Measurements from ENCODE around the gene SNTG2. TPM values are rescaled to one million over a fixed set of nuclear protein-coding genes. Genes with fewer than 3 reads are reported as not detected.

Gene SNTG2
- total RNA-seq, 3 donors from 2014 or later (not counting 1 experiment from before 2014, with no cell fraction given), result not detected

DNA sequence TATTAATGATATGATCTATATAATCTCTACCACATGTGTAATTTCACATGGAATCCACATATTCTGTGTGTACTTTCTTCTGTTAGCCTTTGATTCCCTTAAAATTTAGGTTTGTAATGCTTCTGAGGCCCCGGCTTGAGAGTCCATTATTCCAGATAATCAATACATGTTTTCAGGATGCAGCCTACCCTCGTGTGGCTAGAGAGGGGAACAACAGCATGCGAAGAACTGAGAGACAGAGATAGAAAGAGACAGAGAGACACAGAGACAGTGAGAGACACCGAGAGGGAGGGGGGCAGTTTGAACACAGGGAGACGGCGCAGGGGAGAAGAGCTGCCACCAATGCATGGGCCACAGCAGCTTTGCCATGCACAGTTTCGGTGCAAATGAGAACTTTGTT, 185.4 kb downstream of the SNTG2 start:
- 80% methylated on average over 7 of the region's 7 CpGs for WGBS (ENCODE audit: insufficient coverage)
- no peaks in the 10 kb centered on the region for H3K36me3 ChIP-seq (ENCODE audit: control insufficient read depth, insufficient read depth, low read length)
- Mint-ChIP-seq H3K36me3 (no peaks in the 10 kb centered on the region), H3K9me3 (no peaks in the 10 kb centered on the region), H3K4me3 (no peak overlapping the region), H3K27ac (no peak overlapping the region), H3K27me3 (ENCODE audit: low read depth in 2 of 2) (peaks cover 26 to 42% of the 10 kb centered on the region in 2 donors), H3K4me1 (peaks cover 6 to 13% of the 10 kb centered on the region in 2 donors)
- TF ChIP-seq, protein P1, sequence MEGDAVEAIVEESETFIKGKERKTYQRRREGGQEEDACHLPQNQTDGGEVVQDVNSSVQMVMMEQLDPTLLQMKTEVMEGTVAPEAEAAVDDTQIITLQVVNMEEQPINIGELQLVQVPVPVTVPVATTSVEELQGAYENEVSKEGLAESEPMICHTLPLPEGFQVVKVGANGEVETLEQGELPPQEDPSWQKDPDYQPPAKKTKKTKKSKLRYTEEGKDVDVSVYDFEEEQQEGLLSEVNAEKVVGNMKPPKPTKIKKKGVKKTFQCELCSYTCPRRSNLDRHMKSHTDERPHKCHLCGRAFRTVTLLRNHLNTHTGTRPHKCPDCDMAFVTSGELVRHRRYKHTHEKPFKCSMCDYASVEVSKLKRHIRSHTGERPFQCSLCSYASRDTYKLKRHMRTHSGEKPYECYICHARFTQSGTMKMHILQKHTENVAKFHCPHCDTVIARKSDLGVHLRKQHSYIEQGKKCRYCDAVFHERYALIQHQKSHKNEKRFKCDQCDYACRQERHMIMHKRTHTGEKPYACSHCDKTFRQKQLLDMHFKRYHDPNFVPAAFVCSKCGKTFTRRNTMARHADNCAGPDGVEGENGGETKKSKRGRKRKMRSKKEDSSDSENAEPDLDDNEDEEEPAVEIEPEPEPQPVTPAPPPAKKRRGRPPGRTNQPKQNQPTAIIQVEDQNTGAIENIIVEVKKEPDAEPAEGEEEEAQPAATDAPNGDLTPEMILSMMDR (IDR thresholded peaks at IDR 0.05), result no peak
- H3K27me3 ChIP-seq (ENCODE audit: control insufficient read depth, insufficient read depth, low read length), result peaks cover 4% of the 10 kb centered on the region
- no peak overlapping the region for H3K27ac ChIP-seq (ENCODE audit: low read length)
- intact Hi-C loops (cut with micrococcal nuclease), result no loop called here
- no peaks in the 10 kb centered on the region for H3K9me3 ChIP-seq (ENCODE audit: control insufficient read depth, insufficient read depth, low read length)
- H3K4me1 ChIP-seq (ENCODE audit: control insufficient read depth, insufficient read depth, low read length), result peaks cover 8% of the 10 kb centered on the region
- no peak for ATAC-seq
- no peak for DNase-seq
- no peak overlapping the region for H3K4me3 ChIP-seq (ENCODE audit: low read length)

DNA sequence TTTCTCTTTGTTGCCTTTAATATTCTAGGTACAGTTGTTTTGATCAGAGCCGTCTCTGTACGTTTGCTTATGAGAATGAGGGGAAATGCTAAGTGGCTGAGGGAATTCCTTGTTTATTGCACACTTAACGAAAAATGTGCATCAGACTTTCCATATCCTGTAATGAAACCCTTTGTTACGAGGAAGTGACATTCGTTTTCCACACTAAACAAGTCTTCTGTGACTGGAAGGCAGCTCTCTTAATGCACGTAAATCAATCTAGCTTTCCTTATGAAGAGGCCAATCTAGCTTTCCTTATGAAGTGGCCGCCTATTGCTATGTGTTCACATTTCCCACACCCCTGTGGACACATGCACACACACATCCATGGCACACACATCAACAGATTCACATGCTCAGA, 186.2 kb downstream of the SNTG2 start:
- no peaks in the 10 kb centered on the region for H3K36me3 ChIP-seq (ENCODE audit: control insufficient read depth, insufficient read depth, low read length)
- intact Hi-C loops (cut with micrococcal nuclease), result no loop called here
- no peaks in the 10 kb centered on the region for H3K9me3 ChIP-seq (ENCODE audit: control insufficient read depth, insufficient read depth, low read length)
- H3K4me1 ChIP-seq (ENCODE audit: control insufficient read depth, insufficient read depth, low read length), result peaks cover 8% of the 10 kb centered on the region
- Mint-ChIP-seq H3K36me3 (no peaks in the 10 kb centered on the region), H3K9me3 (no peaks in the 10 kb centered on the region), H3K4me1 (peaks cover 6 to 13% of the 10 kb centered on the region in 2 donors), H3K4me3 (no peak overlapping the region), H3K27ac (no peak overlapping the region), H3K27me3 (ENCODE audit: low read depth in 2 of 2) (peaks cover 26 to 40% of the 10 kb centered on the region in 2 donors)
- H3K27me3 ChIP-seq (ENCODE audit: control insufficient read depth, insufficient read depth, low read length), result peaks cover 4% of the 10 kb centered on the region
- H3K4me3 ChIP-seq (ENCODE audit: low read length), result no peak overlapping the region
- ATAC-seq (no peak), DNase-seq (no peak)
- WGBS (ENCODE audit: insufficient coverage), result 41% methylated on average over 7 of the region's 7 CpGs
- no peak overlapping the region for H3K27ac ChIP-seq (ENCODE audit: low read length)
- TF ChIP-seq, protein P1 (IDR thresholded peaks at IDR 0.05), result no peak

DNA sequence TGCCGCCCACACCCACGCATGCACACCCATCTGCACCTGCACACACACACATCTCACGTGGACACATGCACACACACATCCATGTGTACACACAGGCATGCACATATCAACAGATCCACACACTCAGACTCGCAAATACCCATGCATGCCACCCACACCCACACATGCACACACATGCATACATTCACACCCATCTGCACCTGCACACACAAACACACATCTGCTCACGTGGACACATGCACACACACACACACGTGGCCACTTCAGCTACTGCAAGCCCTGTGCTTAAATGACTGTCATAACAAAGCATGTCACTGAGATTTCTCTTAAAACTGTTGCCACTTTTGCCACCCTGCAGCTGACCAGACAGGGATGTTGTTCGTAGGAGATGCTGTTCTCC, 186.6 kb downstream of the SNTG2 start:
- Histone ChIP-seq H3K27me3 (ENCODE audit: control insufficient read depth, insufficient read depth, low read length) (peaks cover 4% of the 10 kb centered on the region), H3K4me1 (ENCODE audit: control insufficient read depth, insufficient read depth, low read length) (peaks cover 8% of the 10 kb centered on the region), H3K27ac (ENCODE audit: low read length) (no peak overlapping the region), H3K36me3 (ENCODE audit: control insufficient read depth, insufficient read depth, low read length) (no peaks in the 10 kb centered on the region), H3K9me3 (ENCODE audit: control insufficient read depth, insufficient read depth, low read length) (no peaks in the 10 kb centered on the region), H3K4me3 (ENCODE audit: low read length) (no peak overlapping the region)
- peaks cover 6 to 13% of the 10 kb centered on the region in 2 donors for H3K4me1 Mint-ChIP-seq
- DNase-seq, result no peak
- peak in 1 of 3 donors; percentile 18 for ATAC-seq
- WGBS (ENCODE audit: insufficient coverage), result 83% methylated on average over 7 of the region's 7 CpGs
- peaks cover 26 to 40% of the 10 kb centered on the region in 2 donors for H3K27me3 Mint-ChIP-seq (ENCODE audit: low read depth in 2 of 2)
- TF ChIP-seq, protein P1 (IDR thresholded peaks at IDR 0.05), result no peak
- H3K27ac Mint-ChIP-seq, result no peak overlapping the region
- H3K9me3 Mint-ChIP-seq, result no peaks in the 10 kb centered on the region
- no peak overlapping the region for H3K4me3 Mint-ChIP-seq
- intact Hi-C loops (cut with micrococcal nuclease), result no loop called here
- no peaks in the 10 kb centered on the region for H3K36me3 Mint-ChIP-seq

DNA sequence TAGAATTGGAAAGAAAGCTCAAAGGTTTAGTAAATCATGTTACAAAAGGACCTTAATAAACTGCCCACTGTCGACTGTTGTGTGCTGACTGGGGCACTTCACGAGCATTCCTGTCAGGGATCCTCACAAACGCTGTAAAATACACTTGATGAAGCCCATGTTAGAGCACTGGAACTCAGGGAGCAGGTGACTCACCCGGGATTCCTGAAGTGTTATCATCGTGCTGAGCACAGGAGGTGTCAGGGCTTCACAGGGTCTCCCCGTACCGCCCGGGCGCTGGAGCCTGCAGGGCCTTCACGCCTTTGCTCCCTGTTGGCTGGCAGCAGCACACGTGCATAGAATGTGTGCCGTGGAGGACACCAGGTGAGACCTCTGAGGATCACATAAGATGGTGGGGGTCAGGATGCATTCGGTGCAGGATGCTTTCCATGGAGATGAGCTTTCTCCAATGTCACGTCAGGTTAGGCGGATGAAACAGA, 187.3 kb downstream of the SNTG2 start:
- peaks cover 6 to 13% of the 10 kb centered on the region in 2 donors for H3K4me1 Mint-ChIP-seq
- TF ChIP-seq, protein P1 (IDR thresholded peaks at IDR 0.05), result no peak
- no peaks in the 10 kb centered on the region for H3K9me3 ChIP-seq (ENCODE audit: control insufficient read depth, insufficient read depth, low read length)
- no peaks in the 10 kb centered on the region for H3K9me3 Mint-ChIP-seq
- WGBS (ENCODE audit: insufficient coverage), result 84% methylated on average over 15 of the region's 15 CpGs
- no peaks in the 10 kb centered on the region for H3K36me3 ChIP-seq (ENCODE audit: control insufficient read depth, insufficient read depth, low read length)
- H3K27ac Mint-ChIP-seq, result no peak overlapping the region
- peaks cover 8% of the 10 kb centered on the region for H3K4me1 ChIP-seq (ENCODE audit: control insufficient read depth, insufficient read depth, low read length)
- H3K36me3 Mint-ChIP-seq, result no peaks in the 10 kb centered on the region
- no peak overlapping the region for H3K27ac ChIP-seq (ENCODE audit: low read length)
- peaks cover 4% of the 10 kb centered on the region for H3K27me3 ChIP-seq (ENCODE audit: control insufficient read depth, insufficient read depth, low read length)
- intact Hi-C loops (cut with micrococcal nuclease), result no loop called here
- DNase-seq (no peak), ATAC-seq (no peak)
- no peak overlapping the region for H3K4me3 ChIP-seq (ENCODE audit: low read length)
- H3K27me3 Mint-ChIP-seq (ENCODE audit: low read depth in 2 of 2), result peaks cover 21 to 40% of the 10 kb centered on the region in 2 donors
- H3K4me3 Mint-ChIP-seq, result no peak overlapping the region

Data from natural killer cell (primary cell).